Measurements from ENCODE around the gene NALF2.

GRCh38 chrX:69508610-69509009, 4.5 kb downstream of the NALF2 start:
- TF ChIP-seq CTCF (IDR thresholded peaks at IDR 0.05; ENCODE audit: borderline replicate concordance, extremely low read depth, low read length, poor library complexity, severe bottlenecking), result no peak
- TF ChIP-seq EZH2 (IDR thresholded peaks at IDR 0.05; ENCODE audit: borderline replicate concordance, low read depth, low read length, severe bottlenecking), result no peak

Data from DND-41 (cell line).